HT1080 (cell line): ENCODE results near the gene UTP20. TPM values are rescaled to one million over a fixed set of nuclear protein-coding genes. Genes with fewer than 3 reads are reported as not detected.
"Not testable (repeated sequence)": the region's sequence is repeated elsewhere in the genome, so short reads cannot be mapped to it uniquely, and the experiment has no call there.

ENCODE experiments used
- DNase-seq: peaks from one replicate; pipeline ENCODE4 v3.0.0-alpha.2; 2015; ENCODE audit warnings: low read depth
- total RNA-seq: library from RNA; depleted of rRNA; stranded (reverse); fragments of >200 nt; shearing (Covaris generic); gene quantifications from 2 replicates; pipeline ENCODE4 v1.2.3, GENCODE V29; 2014

Gene UTP20
- total RNA-seq, 1 experiment from 2014 or later, result 24.3 TPM

DNA sequence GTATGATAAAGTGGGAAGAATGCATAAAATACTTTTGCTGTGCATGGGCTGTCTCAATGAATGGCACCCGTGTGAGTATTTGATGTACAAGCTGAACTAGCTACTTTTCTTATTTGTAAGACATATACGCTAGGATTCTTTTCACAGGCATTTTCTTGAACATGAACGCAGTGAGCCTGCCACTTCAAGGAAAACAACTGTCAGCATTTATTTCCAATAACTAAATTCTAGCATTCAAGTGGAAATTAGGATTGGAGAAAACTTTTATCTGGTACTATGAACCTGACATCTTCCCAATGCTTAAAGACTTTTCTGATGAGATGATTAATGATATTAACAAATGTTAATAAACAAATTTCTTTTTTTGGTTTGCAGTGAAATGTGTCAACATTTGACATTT is 45.7 kb downstream of the UTP20 start:
- DNase-seq, result no peak

- DNase-seq, result no peak
These were observed 47.1 kb downstream of the UTP20 start for GRCh38 chr12:101327051-101327450.

- no peak for DNase-seq
These were observed 47.6 kb downstream of the UTP20 start for GRCh38 chr12:101327546-101327945.

DNA sequence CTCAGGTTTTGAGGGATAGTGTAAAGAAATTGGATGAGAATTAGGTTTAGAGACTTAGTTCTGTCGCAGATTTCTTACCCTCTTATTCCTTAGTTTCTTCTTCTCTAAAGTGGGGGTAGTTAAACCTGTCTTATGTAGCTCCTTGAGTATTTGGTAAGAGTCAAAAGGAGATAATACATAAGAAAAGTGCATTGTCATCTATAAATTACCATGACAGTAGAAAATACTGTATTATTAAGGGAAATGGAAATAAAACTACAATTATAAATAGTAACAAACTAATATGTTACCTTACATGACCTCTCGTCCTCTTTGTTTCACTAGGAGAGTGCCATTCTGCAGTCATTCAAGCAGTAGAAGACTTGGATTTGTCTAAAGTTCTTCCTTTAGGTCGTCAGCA is 49.0 kb downstream of the UTP20 start:
- no peak for DNase-seq

DNA sequence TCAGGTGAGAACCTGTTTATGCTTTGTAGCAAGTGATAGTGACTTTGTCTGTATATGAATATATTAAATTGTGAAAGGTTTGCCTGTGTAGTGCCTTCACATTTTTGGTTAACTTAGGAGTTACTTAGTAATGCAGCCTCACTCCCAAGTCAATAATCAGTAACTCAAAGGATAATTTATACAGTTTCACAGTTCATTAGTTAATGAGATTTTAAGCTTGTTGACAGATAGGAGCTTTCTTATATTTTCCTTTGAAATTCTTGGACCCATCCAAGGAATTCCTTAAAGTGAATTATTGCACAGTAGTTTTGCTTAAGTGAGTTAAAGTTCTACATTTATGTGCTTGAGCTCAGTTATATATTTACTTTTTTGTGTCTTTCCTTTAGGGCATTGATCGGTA is 50.7 kb downstream of the UTP20 start:
- no peak for DNase-seq

- no peak for DNase-seq
These were observed 56.5 kb downstream of the UTP20 start for GRCh38 chr12:101336437-101336836.

- DNase-seq, result no peak
These were observed 58.2 kb downstream of the UTP20 start for GRCh38 chr12:101338087-101338486.

GRCh38 chr12:101343893-101344292 is 64.0 kb downstream of the UTP20 start:
- no peak for DNase-seq

- no peak for DNase-seq
These were observed 71.8 kb downstream of the UTP20 start for GRCh38 chr12:101351682-101352081.

DNA sequence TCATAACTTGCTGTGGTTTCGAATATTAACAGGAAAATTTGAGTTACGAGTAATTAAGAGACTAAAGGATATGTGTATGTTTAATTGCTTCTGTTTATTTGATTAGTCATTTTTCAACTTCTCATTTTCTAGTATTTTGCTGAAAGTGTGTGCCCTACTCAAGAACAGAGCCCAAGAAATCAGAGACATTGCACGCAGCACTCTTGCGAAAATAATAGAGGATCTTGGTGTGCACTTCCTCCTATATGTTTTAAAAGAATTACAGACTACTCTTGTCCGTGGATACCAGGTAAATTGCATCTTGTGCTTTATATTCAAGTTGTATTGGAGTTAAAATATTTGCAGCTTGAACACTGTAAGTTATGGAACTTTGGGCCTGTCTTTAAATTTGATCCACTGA is 76.9 kb downstream of the UTP20 start:
- no peak for DNase-seq

- DNase-seq, result no peak
These were observed 81.5 kb downstream of the UTP20 start for GRCh38 chr12:101361455-101361854.

DNA sequence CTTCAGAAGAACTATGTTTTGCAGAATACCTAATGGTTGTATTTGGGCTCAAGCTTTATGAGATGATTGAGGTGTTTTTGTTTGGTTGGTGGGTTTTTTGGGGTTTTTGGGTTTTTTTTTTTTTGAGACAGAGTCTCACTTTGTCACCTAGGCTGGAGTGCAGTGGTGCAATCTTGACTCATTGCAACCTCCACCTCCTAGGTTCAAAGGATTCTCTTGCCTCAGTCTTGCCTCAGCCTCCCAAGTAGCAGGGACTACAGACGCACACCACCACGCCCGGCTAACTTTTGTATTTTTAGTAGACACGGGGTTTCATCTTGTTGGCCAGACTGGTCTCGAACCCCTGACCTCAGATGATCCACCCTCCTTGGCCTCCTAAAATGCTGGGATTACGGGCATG is 88.1 kb downstream of the UTP20 start:
- DNase-seq, result no peak

- no peak for DNase-seq
These were observed 92.5 kb downstream of the UTP20 start for GRCh38 chr12:101372431-101372830.

- no peak for DNase-seq
These were observed 95.7 kb downstream of the UTP20 start for GRCh38 chr12:101375573-101375972.

GRCh38 chr12:101379149-101379548 is 99.2 kb downstream of the UTP20 start:
- DNase-seq, result no peak

DNA sequence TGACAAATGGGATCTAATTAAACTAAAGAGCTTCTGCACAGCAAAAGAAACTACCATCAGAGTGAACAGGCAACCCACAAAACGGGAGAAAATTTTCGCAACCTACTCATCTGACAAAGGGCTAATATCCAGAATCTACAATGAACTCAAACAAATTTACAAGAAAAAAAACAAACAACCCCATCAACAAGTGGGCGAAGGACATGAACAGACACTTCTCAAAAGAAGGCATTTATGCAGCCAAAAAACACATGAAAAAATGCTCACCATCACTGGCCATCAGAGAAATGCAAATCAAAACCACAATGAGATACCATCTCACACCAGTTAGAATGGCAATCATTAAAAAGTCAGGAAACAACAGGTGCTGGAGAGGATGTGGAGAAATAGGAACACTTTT is 111.3 kb downstream of the UTP20 start:
- DNase-seq, result not testable (repeated sequence)

DNA sequence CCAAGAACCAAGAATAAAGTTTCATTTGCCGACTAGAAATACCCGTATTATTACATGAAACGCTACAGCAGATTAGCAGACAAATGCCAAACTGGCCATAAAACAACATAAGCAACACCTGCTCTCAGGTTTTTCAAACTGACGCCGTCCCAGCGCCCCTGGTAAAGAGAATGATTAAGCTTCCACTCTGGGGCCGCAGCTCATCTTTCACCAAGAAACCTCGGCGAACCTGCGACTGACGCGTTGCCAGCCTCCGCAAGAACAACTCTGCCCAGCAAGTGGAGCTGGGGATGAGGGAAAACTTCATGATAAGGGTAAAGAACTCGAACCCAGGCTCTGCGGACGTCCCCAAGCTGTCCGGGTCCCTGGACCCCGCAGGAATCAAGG is 127.1 kb downstream of the UTP20 start:
- DNase-seq, result no peak

GRCh38 chr12:101407436-101408345 is 127.8 kb downstream of the UTP20 start, which contains the start of gene ARL1:
Gene ARL1, minus strand, starts transcription at chr12:101407772. Its CDS starts 127 bp downstream, at chr12:101407645.
- DNase-seq, result peak; percentile 78

- not testable (repeated sequence) for DNase-seq
These were observed 130.3 kb downstream of the UTP20 start for GRCh38 chr12:101410169-101410568.

DNA sequence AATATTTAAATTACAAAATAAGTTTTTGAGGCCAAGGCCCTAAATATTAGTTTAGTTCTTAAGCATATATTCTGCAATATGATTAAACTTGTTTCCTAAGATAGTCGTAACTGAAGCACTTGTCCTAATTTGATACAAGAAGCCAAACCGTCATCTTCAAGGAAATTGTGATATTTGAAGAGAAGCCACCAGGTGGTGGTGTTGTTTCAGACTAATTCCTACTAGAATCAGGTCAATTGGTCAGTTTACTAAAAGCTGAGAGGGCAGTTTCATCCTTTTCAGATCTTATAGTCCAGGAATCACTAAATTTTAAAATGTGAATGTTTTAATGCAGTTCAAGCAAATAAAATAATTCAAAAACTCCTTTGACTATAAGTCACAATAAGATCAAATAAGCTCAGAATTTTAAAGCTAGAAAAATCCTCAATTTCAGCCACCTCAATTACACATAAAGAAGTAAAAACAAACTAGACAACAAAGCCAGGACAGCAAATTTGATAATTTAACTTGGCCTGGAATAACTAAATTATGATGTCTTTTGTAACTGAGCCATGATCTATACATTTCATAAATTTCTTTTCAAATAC is 134.7 kb downstream of the UTP20 start:
- peak; percentile 51 for DNase-seq

- DNase-seq, result no peak
These were observed 135.3 kb downstream of the UTP20 start for GRCh38 chr12:101415228-101415627.

- DNase-seq, result not testable (repeated sequence)
These were observed 142.2 kb downstream of the UTP20 start for GRCh38 chr12:101422066-101422465.

- DNase-seq, result no peak
These were observed 144.7 kb downstream of the UTP20 start for GRCh38 chr12:101424620-101425019.
